KOPT-K1 (cell line): ENCODE results near the gene NFIA.

ENCODE experiments used
- H3K27ac ChIP-seq: fragments of 200-600 bp; sonication (generic); 2 replicates; pipeline ENCODE4 v1.5.1; 2016; ENCODE audit warnings: antibody characterized with exemption, mild to moderate bottlenecking, low read depth, low read length; ENCODE audit not compliant: poor library complexity, severe bottlenecking
- H3K36me3 ChIP-seq: fragments of 200-600 bp; sonication (generic); 2 replicates; pipeline ENCODE4 v1.5.1; 2017; ENCODE audit warnings: antibody characterized with exemption, mild to moderate bottlenecking, low read length, moderate library complexity; ENCODE audit not compliant: insufficient read depth
- H3K9me3 ChIP-seq: fragments of 200-600 bp; sonication (generic); 2 replicates; pipeline ENCODE4 v1.5.1; 2017; ENCODE audit warnings: antibody characterized with exemption, low read length, mild to moderate bottlenecking; ENCODE audit not compliant: insufficient read depth, poor library complexity, severe bottlenecking

The NFIA gene

GRCh38 chr1:61389194-61389925 lies 307.0 kb downstream of the NFIA start:
- Histone ChIP-seq H3K36me3 (no peaks in the 10 kb centered on the region), H3K9me3 (no peaks in the 10 kb centered on the region), H3K27ac (no peak overlapping the region)

GRCh38 chr1:61389926-61390845 lies 307.8 kb downstream of the NFIA start:
- H3K27ac ChIP-seq, result no peak overlapping the region
- no peaks in the 10 kb centered on the region for H3K9me3 ChIP-seq
- H3K36me3 ChIP-seq, result no peaks in the 10 kb centered on the region

- Histone ChIP-seq H3K36me3 (no peaks in the 10 kb centered on the region), H3K27ac (no peak overlapping the region)
These were observed 309.4 kb downstream of the NFIA start for GRCh38 chr1:61391730-61392129.

GRCh38 chr1:61392409-61393242 lies 310.3 kb downstream of the NFIA start:
- no peaks in the 10 kb centered on the region for H3K36me3 ChIP-seq
- H3K27ac ChIP-seq, result no peak overlapping the region
- H3K9me3 ChIP-seq, result no peaks in the 10 kb centered on the region

More at GRCh38 chr1:61391730-61392129, 309.4 kb downstream of the NFIA start:
- no peaks in the 10 kb centered on the region for H3K9me3 ChIP-seq

GRCh38 chr1:61393575-61393974 lies 311.2 kb downstream of the NFIA start:
- H3K36me3 ChIP-seq, result no peaks in the 10 kb centered on the region
- H3K27ac ChIP-seq, result no peak overlapping the region
- H3K9me3 ChIP-seq, result no peaks in the 10 kb centered on the region

- Histone ChIP-seq H3K36me3 (no peaks in the 10 kb centered on the region), H3K9me3 (no peaks in the 10 kb centered on the region), H3K27ac (no peak overlapping the region)
These were observed 312.9 kb downstream of the NFIA start for GRCh38 chr1:61395146-61395800.

- H3K9me3 ChIP-seq, result no peaks in the 10 kb centered on the region
- no peak overlapping the region for H3K27ac ChIP-seq
- no peaks in the 10 kb centered on the region for H3K36me3 ChIP-seq
These were observed 315.1 kb downstream of the NFIA start for GRCh38 chr1:61397495-61397894.

- no peak overlapping the region for H3K27ac ChIP-seq
- H3K9me3 ChIP-seq, result no peaks in the 10 kb centered on the region
- H3K36me3 ChIP-seq, result no peaks in the 10 kb centered on the region
These were observed 315.6 kb downstream of the NFIA start for GRCh38 chr1:61397935-61398334.

GRCh38 chr1:61399199-61399598 lies 316.8 kb downstream of the NFIA start:
- no peaks in the 10 kb centered on the region for H3K9me3 ChIP-seq
- H3K36me3 ChIP-seq, result no peaks in the 10 kb centered on the region

GRCh38 chr1:61400131-61400770 lies 317.9 kb downstream of the NFIA start:
- Histone ChIP-seq H3K27ac (no peak overlapping the region), H3K36me3 (no peaks in the 10 kb centered on the region)

More at GRCh38 chr1:61399199-61399598, 316.8 kb downstream of the NFIA start:
- H3K27ac ChIP-seq, result no peak overlapping the region

GRCh38 chr1:61400997-61401396 lies 318.6 kb downstream of the NFIA start:
- H3K9me3 ChIP-seq, result no peaks in the 10 kb centered on the region
- no peaks in the 10 kb centered on the region for H3K36me3 ChIP-seq
- no peak overlapping the region for H3K27ac ChIP-seq

More at GRCh38 chr1:61400131-61400770, 317.9 kb downstream of the NFIA start:
- H3K9me3 ChIP-seq, result no peaks in the 10 kb centered on the region

- Histone ChIP-seq H3K27ac (no peak overlapping the region), H3K36me3 (no peaks in the 10 kb centered on the region), H3K9me3 (no peaks in the 10 kb centered on the region)
These were observed 321.6 kb downstream of the NFIA start for GRCh38 chr1:61403679-61404596.

GRCh38 chr1:61404597-61405376 lies 322.4 kb downstream of the NFIA start:
- H3K27ac ChIP-seq, result no peak overlapping the region
- H3K36me3 ChIP-seq, result no peaks in the 10 kb centered on the region

More at GRCh38 chr1:61404597-61405376, 322.4 kb downstream of the NFIA start:
- no peaks in the 10 kb centered on the region for H3K9me3 ChIP-seq
